K562 (cell line): Measurements from ENCODE around the gene STX11. TPM values are rescaled to one million over a fixed set of nuclear protein-coding genes. Genes with fewer than 3 reads are reported as not detected.

ENCODE experiments used
- BDP1 ChIP-seq: IDR thresholded peaks from 3 replicates; pipeline ENCODE4 v1.6.1; 2011; ENCODE audit not compliant: insufficient read length, insufficient read depth
- CC2D1A ChIP-seq: fragments of 450-650 bp; IDR thresholded peaks from 2 replicates; pipeline ENCODE4 v1.6.1; 2017; ENCODE audit warnings: mild to moderate bottlenecking
- CHD1 ChIP-seq: fragments of 200-600 bp; sonication (generic); IDR thresholded peaks from one replicate; pipeline ENCODE4 v1.6.1; 2012; ENCODE audit warnings: mild to moderate bottlenecking, moderate library complexity, low read length, inconsistent platforms
- FOXJ3 ChIP-seq: sonication (generic); formaldehyde crosslinking; IDR thresholded peaks from 2 replicates; pipeline ENCODE4 v1.4.0; 2020; ENCODE audit warnings: mild to moderate bottlenecking, missing genetic modification reagents
- GATA2 ChIP-seq: sonication (generic); formaldehyde crosslinking; IDR thresholded peaks from 2 replicates; pipeline ENCODE4 v1.4.0; 2020; ENCODE audit warnings: mild to moderate bottlenecking, missing genetic modification reagents
- KLF1 ChIP-seq: fragments of 450-650 bp; IDR thresholded peaks from 2 replicates; pipeline ENCODE4 v1.6.1; 2016; ENCODE audit warnings: missing genetic modification characterization, missing compliant biosample characterization
- MYNN ChIP-seq, 2 experiments: sonication (generic); formaldehyde crosslinking in 1 of 2; IDR thresholded peaks; 2 replicates each; pipeline versions ENCODE4 v1.5.0 to v1.6.1; 2016 to 2020; ENCODE audit warnings: antibody characterized with exemption in 1 of 2, missing genetic modification reagents in 1 of 2
- POLR2B ChIP-seq: fragments of 450-650 bp; IDR thresholded peaks from 2 replicates; pipeline ENCODE4 v1.6.1; 2018; ENCODE audit warnings: low read depth; ENCODE audit not compliant: partially characterized antibody
- PTTG1 ChIP-seq: fragments of 450-650 bp; IDR thresholded peaks from 2 replicates; pipeline ENCODE4 v1.6.1; 2016; ENCODE audit warnings: low read depth, mild to moderate bottlenecking, missing genetic modification characterization, missing compliant biosample characterization
- RBM34 ChIP-seq: fragments of 200-400 bp; formaldehyde crosslinking; IDR thresholded peaks from 2 replicates; pipeline ENCODE4 v1.6.1; 2018; ENCODE audit warnings: low read length, borderline replicate concordance; ENCODE audit not compliant: insufficient read depth
- RFX5 ChIP-seq: IDR thresholded peaks from 2 replicates; pipeline ENCODE4 v1.6.1; 2011; ENCODE audit warnings: low read depth, mild to moderate bottlenecking, improper control_type of control experiment, low read length
- SFPQ ChIP-seq: fragments of 200-400 bp; formaldehyde crosslinking; IDR thresholded peaks from 2 replicates; pipeline ENCODE4 v1.6.1; 2017; ENCODE audit warnings: mild to moderate bottlenecking, low read depth, low read length, moderate library complexity
- SMAD3 ChIP-seq: fragments of 450-650 bp; formaldehyde crosslinking; conservative IDR thresholded peaks from 2 replicates; pipeline ENCODE4 v1.4.0; 2020; ENCODE audit warnings: mild to moderate bottlenecking
- SMARCC2 ChIP-seq: fragments of 450-650 bp; IDR thresholded peaks from 2 replicates; pipeline ENCODE4 v1.6.1; 2017; ENCODE audit warnings: antibody characterized with exemption, moderate library complexity, mild to moderate bottlenecking, low read depth
- TAF7 ChIP-seq: fragments of 450-650 bp; IDR thresholded peaks from 2 replicates; pipeline ENCODE4 v1.6.1; 2016; ENCODE audit warnings: missing genetic modification characterization, missing compliant biosample characterization
- TEAD4 ChIP-seq, 2 experiments: sonication (generic) in 1 of 2; formaldehyde crosslinking in 1 of 2; IDR thresholded peaks; 2 replicates each; pipeline versions ENCODE4 v1.6.1 to v1.8.0; 2012 to 2022; ENCODE audit warnings: borderline replicate concordance in 1 of 2, inconsistent platforms in 1 of 2, low read length in 1 of 2, mild to moderate bottlenecking in 1 of 2, missing genetic modification reagents in 1 of 2
- ZC3H8 ChIP-seq: fragments of 450-650 bp; IDR thresholded peaks from 2 replicates; pipeline ENCODE4 v1.6.1; 2017
- ZFPM2 ChIP-seq: fragments of 250-450 bp; sonication (Bioruptor Pico); IDR thresholded peaks from 2 replicates; pipeline ENCODE4 v1.5.1; 2022; ENCODE audit warnings: mild to moderate bottlenecking
- ZNF133 ChIP-seq: fragments of 250-450 bp; sonication (Bioruptor Pico); IDR thresholded peaks from 2 replicates; pipeline ENCODE4 v1.4.0; 2020; ENCODE audit warnings: mild to moderate bottlenecking
- ZNF165 ChIP-seq: fragments of 250-450 bp; sonication (Bioruptor Pico); IDR thresholded peaks from 2 replicates; pipeline ENCODE4 v1.4.0; 2020; ENCODE audit warnings: borderline replicate concordance
- ZNF253 ChIP-seq: fragments of 250-450 bp; sonication (Bioruptor Pico); conservative IDR thresholded peaks from 2 replicates; pipeline ENCODE4 v1.6.1; 2021; ENCODE audit warnings: mild to moderate bottlenecking
- ZNF518B ChIP-seq: fragments of 250-450 bp; sonication (Bioruptor Pico); IDR thresholded peaks from 2 replicates; pipeline ENCODE4 v1.5.0; 2021; ENCODE audit warnings: mild to moderate bottlenecking, moderate library complexity
- polyA plus RNA-seq, 8 experiments: library from polyadenylated mRNA; depleted of rRNA in 4 of 8; stranded (reverse) in 5 of 8; unstranded in 3 of 8; fragments of >200 nt; fragmentation: Nextera tagmentation in 2 of 8; fragmentation: Illumina TruSeq in 1 of 8; extraction: Ambion mirVana in 2 of 8; extraction: Trizol in 1 of 8; gene quantifications; 2 replicates each; pipeline versions ENCODE4 v1.2.1 to v1.2.3, GENCODE V29; 2011 to 2014; ENCODE audit warnings: inconsistent platforms in 1 of 8, missing spikeins in 1 of 8
- total RNA-seq, 7 experiments: library from RNA; depleted of rRNA in 6 of 7; stranded (reverse); fragments of >200 nt in 6 of 7; fragmentation: Illumina TruSeq in 2 of 7; extraction: Trizol in 2 of 7; gene quantifications; 2 replicates each; pipeline versions ENCODE4 v1.2.1 to v1.2.3, GENCODE V29; 2011 to 2021; ENCODE audit warnings: low replicate concordance in 1 of 7
- TF ChIP-seq, protein P1 (sequence below): sonication (generic); formaldehyde crosslinking; IDR thresholded peaks from 2 replicates; pipeline ENCODE4 v1.8.0; 2023; ENCODE audit warnings: mild to moderate bottlenecking, missing genetic modification reagents

The STX11 gene
- total and polyA plus RNA-seq, 9 of the 15 experiments (the other 6 are each of a cell fraction or from before 2014, with no cell fraction given): 0.06 to 0.73 (median 0.40) TPM

- TF ChIP-seq BDP1 (peak; percentile 84), POLR2B (no peak), GATA2 (CRISPR knock-in tag) (no peak), ZNF253 (CRISPR knock-in tag) (no peak), KLF1 (tag) (peak; percentile 68; the same call in 1 of the 2 replicates), SMARCC2 (no peak), SMAD3 (CRISPR knock-in tag) (no peak), CC2D1A (no peak), CHD1 (peak; percentile 53), MYNN (IDR thresholded peaks at IDR 0.05) (0 out of 2 replicates have a peak, but pooled peaks have one; percentile 9), MYNN (CRISPR knock-in tag; IDR thresholded peaks at IDR 0.05) (no peak), ZFPM2 (no peak), RFX5 (peak; percentile 55; the same call in 1 of the 2 replicates), SFPQ (no peak), PTTG1 (tag) (no peak), ZNF518B (CRISPR knock-in tag) (no peak), ZNF133 (CRISPR knock-in tag) (no peak), FOXJ3 (CRISPR knock-in tag) (no peak), ZC3H8 (no peak), TEAD4 (IDR thresholded peaks at IDR 0.05; ENCODE audit: low read length) (peak; percentile 82), TEAD4 (CRISPR knock-in tag; IDR thresholded peaks at IDR 0.05; ENCODE audit: borderline replicate concordance) (peak; percentile 98), RBM34 (0 out of 2 replicates have a peak, but pooled peaks have one; percentile 51), TAF7 (tag) (no peak), ZNF165 (CRISPR knock-in tag) (no peak)
- TF ChIP-seq, protein P1, sequence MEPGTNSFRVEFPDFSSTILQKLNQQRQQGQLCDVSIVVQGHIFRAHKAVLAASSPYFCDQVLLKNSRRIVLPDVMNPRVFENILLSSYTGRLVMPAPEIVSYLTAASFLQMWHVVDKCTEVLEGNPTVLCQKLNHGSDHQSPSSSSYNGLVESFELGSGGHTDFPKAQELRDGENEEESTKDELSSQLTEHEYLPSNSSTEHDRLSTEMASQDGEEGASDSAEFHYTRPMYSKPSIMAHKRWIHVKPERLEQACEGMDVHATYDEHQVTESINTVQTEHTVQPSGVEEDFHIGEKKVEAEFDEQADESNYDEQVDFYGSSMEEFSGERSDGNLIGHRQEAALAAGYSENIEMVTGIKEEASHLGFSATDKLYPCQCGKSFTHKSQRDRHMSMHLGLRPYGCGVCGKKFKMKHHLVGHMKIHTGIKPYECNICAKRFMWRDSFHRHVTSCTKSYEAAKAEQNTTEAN (CRISPR knock-in tag): peak; percentile 70; the same call in 1 of the 2 replicates
These were observed 65.8 kb downstream of the STX11 start (continued) for GRCh38 chr6:144215932-144216667.
